ACC112 (cell line): ENCODE results near the gene GLTP.

Source experiments
- H2AFZ ChIP-seq: fragments of 200-600 bp; sonication (generic); one replicate; pipeline ENCODE4 v1.6.0; 2017; ENCODE audit warnings: antibody characterized with exemption, low read length; ENCODE audit not compliant: unreplicated experiment
- H3K27ac ChIP-seq: fragments of 200-600 bp; sonication (generic); 2 replicates; pipeline ENCODE4 v1.5.1; 2014; ENCODE audit warnings: low read depth, mild to moderate bottlenecking, antibody characterized with exemption, low read length, moderate library complexity
- H3K27me3 ChIP-seq: fragments of 200-600 bp; sonication (generic); 2 replicates; pipeline ENCODE4 v1.6.1; 2014; ENCODE audit warnings: mild to moderate bottlenecking, antibody characterized with exemption, low read length, moderate library complexity, mixed read lengths; ENCODE audit not compliant: insufficient read depth
- H3K36me3 ChIP-seq: fragments of 200-600 bp; sonication (generic); 2 replicates; pipeline ENCODE4 v1.6.1; 2016; ENCODE audit warnings: mild to moderate bottlenecking, antibody characterized with exemption, low read length, moderate library complexity, mixed read lengths; ENCODE audit not compliant: insufficient read depth
- H3K4me1 ChIP-seq: fragments of 200-600 bp; sonication (generic); one replicate; pipeline ENCODE4 v1.6.1; 2016; ENCODE audit warnings: low read length, mixed read lengths; ENCODE audit not compliant: insufficient read depth, unreplicated experiment, control insufficient read depth
- H3K4me3 ChIP-seq: fragments of 200-600 bp; sonication (generic); 2 replicates; pipeline ENCODE4 v1.5.1; 2014; ENCODE audit warnings: mild to moderate bottlenecking, low read depth, low read length
- H3K79me2 ChIP-seq: fragments of 200-600 bp; sonication (generic); one replicate; pipeline ENCODE4 v1.6.0; 2016; ENCODE audit warnings: low read length; ENCODE audit not compliant: control insufficient read depth, unreplicated experiment, insufficient read depth

GLTP gene

GRCh38 chr12:109822951-109823411, 57.4 kb downstream of the GLTP start:
- Histone ChIP-seq H3K27ac (no peak overlapping the region), H3K4me1 (no peaks in the 10 kb centered on the region), H3K4me3 (no peak overlapping the region), H2AFZ (no peak overlapping the region), H3K36me3 (no peaks in the 10 kb centered on the region), H3K79me2 (no peaks in the 10 kb centered on the region), H3K27me3 (no peaks in the 10 kb centered on the region)

DNA sequence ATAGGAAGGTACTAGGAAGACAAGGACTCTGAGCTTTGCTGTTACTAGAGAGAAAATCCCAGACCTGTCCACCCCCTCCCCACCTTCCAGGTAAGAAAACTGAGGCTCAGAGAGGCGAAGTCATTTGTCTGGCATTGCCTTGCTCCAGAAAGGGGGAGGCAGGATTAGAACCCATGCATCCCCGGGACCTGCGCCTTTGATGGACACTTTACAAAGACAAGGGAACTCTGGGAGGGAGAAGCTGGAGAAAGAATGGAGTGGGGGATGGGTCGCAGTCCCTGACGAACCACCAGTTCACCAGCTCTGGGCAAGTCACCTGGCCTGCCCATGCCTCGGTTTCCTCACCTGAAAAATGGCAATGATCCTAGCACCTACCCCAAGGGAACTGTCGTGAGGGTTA, 57.9 kb downstream of the GLTP start:
- Histone ChIP-seq H2AFZ (no peak overlapping the region), H3K27ac (no peak overlapping the region), H3K4me1 (no peaks in the 10 kb centered on the region)

DNA sequence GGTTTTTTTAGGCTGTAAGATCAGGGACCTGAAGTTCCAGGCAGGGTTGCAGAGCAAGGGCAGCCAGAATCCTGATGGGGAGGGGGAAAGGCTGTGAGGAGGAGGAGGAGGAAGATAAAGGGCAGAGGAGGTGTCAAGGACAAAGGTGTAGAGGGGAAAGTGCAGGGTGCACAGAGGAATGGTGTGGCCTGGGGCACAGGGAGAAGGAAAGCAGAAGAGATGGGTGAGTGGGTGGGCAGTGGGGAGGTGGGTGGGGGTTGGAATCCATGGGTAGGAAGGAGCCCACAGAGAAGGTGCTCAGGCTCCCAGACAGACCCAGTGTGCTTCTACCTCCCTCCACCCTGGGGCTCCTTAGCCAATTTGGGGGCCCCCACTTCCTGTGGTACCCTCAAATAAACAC, 58.4 kb downstream of the GLTP start:
- H3K4me1 ChIP-seq = no peaks in the 10 kb centered on the region
- no peaks in the 10 kb centered on the region for H3K27me3 ChIP-seq
- H3K4me3 ChIP-seq = no peak overlapping the region
- H2AFZ ChIP-seq = no peak overlapping the region
- no peaks in the 10 kb centered on the region for H3K79me2 ChIP-seq
- H3K36me3 ChIP-seq = no peaks in the 10 kb centered on the region
- no peak overlapping the region for H3K27ac ChIP-seq

More for the DNA sequence above, 57.9 kb downstream of the GLTP start:
- no peaks in the 10 kb centered on the region for H3K36me3 ChIP-seq
- no peak overlapping the region for H3K4me3 ChIP-seq
- H3K79me2 ChIP-seq = no peaks in the 10 kb centered on the region
- H3K27me3 ChIP-seq = no peaks in the 10 kb centered on the region

DNA sequence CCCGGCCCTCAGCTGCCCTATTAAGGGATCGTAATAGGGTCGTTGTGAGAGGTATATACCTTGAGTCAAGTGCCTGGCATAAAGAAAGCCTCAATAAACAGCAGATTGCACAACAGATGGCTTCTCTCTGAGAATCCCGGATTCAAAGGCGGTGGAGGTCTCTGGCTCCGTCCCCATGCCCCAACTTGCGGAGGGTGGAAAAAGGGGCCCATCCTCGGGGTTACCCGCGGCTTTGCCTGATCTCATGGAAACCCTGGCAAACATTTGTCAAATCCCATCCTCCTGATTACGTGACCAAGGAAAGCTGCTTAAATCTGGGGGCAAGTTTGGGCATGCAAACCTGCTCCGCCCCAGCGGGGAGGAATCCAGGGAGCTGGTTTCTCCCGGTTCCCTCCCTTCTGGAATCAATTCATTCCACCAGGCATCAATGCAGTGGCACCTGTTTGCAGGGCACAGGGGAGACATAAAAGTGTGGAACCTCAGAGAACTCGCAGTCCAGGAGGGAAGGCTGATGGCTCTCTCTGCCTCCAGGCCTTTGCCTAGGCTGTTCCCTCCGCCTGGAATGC, 59.4 kb downstream of the GLTP start:
- Histone ChIP-seq H3K79me2 (no peaks in the 10 kb centered on the region), H3K4me3 (no peak overlapping the region), H3K4me1 (no peaks in the 10 kb centered on the region), H3K36me3 (no peaks in the 10 kb centered on the region), H3K27me3 (no peaks in the 10 kb centered on the region), H3K27ac (no peak overlapping the region), H2AFZ (no peak overlapping the region)

DNA sequence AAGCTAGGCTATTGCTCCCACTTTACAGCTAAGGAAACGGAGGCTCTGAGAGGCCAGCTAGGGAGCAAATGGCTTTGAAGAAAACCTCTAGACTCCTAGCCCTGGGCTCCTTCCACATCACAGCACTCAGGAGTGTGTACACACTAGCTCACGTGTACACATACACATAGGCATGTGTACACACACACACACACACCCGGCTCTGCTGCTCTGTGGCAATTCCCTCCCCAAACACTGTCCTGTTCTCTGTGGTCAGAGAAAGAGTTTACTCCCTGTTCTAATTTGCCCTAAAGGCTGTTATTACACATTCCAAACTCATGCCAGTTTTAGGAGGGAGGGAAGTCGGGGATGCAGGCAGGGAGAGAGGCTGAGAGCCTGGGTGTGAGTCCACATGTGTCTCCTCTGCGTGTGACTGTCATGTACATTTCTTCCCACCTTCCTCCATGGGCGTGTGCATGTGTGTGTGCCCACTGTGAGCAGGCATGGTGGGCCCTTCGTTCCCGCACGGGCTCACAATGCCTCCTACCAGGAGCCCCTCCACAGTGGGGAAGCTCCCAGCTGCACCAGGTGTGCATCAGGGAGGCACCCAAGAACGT, 61.3 kb downstream of the GLTP start:
- no peak overlapping the region for H3K4me3 ChIP-seq
- H3K27me3 ChIP-seq = no peaks in the 10 kb centered on the region
- no peaks in the 10 kb centered on the region for H3K79me2 ChIP-seq
- no peaks in the 10 kb centered on the region for H3K4me1 ChIP-seq
- H3K36me3 ChIP-seq = no peaks in the 10 kb centered on the region
- H3K27ac ChIP-seq = no peak overlapping the region
- no peak overlapping the region for H2AFZ ChIP-seq

GRCh38 chr12:109818253-109818652, 62.1 kb downstream of the GLTP start:
- Histone ChIP-seq H3K36me3 (no peaks in the 10 kb centered on the region), H3K27me3 (no peaks in the 10 kb centered on the region), H3K4me3 (no peak overlapping the region), H3K27ac (no peak overlapping the region), H3K4me1 (no peaks in the 10 kb centered on the region), H3K79me2 (no peaks in the 10 kb centered on the region), H2AFZ (no peak overlapping the region)

GRCh38 chr12:109817627-109818231, 62.6 kb downstream of the GLTP start:
- H3K4me1 ChIP-seq = no peaks in the 10 kb centered on the region
- no peak overlapping the region for H3K4me3 ChIP-seq
- no peak overlapping the region for H2AFZ ChIP-seq
- no peak overlapping the region for H3K27ac ChIP-seq
- no peaks in the 10 kb centered on the region for H3K27me3 ChIP-seq
- H3K36me3 ChIP-seq = no peaks in the 10 kb centered on the region
- H3K79me2 ChIP-seq = no peaks in the 10 kb centered on the region

- no peaks in the 10 kb centered on the region for H3K4me1 ChIP-seq
- H3K36me3 ChIP-seq = no peaks in the 10 kb centered on the region
- no peak overlapping the region for H2AFZ ChIP-seq
- H3K27me3 ChIP-seq = no peaks in the 10 kb centered on the region
- no peak overlapping the region for H3K4me3 ChIP-seq
- H3K79me2 ChIP-seq = no peaks in the 10 kb centered on the region
- no peak overlapping the region for H3K27ac ChIP-seq
Measured at GRCh38 chr12:109816870-109817269, 63.5 kb downstream of the GLTP start.

DNA sequence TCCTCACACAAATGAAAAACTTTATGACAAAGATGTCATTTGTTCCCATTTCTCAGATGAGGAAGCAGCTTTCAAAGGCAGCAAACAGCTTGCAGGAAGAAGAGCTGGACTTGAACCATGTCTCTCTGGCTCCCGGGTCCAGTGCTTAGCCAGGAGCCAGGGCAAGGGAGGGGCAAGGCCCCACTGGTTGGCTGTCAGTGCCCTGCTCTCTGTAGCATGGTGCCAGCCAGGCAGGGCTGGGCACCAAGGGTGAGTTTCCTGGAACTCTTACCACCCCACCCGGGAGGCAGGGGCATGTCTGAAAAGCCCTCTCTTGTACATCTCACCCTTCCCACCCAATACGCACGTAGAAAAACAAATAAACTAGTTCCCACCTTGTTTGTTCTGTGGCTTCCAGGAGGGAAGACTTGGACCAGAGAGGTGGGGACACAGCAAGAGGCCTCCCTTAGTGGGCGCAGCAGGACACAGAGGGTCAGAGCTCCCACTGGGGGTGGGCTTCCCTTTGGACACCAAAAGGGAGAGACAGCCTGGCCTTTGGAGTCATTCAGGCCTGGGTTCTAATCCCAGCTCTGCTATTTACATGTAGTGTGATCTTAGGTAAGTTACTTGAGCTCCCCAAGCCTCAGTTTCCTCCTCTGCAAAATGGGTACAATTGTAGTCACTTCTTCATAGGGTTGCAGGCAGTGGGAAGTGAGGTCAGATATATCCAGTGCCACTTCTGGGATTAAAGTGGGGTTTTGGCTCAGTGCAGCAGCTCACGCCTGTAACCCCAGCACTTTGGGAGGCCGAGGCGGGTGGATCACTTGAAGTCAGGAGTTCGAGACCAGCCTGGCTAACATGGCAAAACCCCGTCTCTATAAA, 64.4 kb downstream of the GLTP start:
- no peaks in the 10 kb centered on the region for H3K4me1 ChIP-seq

GRCh38 chr12:109815225-109815624, 65.1 kb downstream of the GLTP start:
- H3K27ac ChIP-seq = no peak overlapping the region
- H3K36me3 ChIP-seq = no peaks in the 10 kb centered on the region
- H3K4me3 ChIP-seq = no peak overlapping the region
- H3K4me1 ChIP-seq = no peaks in the 10 kb centered on the region
- H2AFZ ChIP-seq = no peak overlapping the region
- no peaks in the 10 kb centered on the region for H3K27me3 ChIP-seq
- no peaks in the 10 kb centered on the region for H3K79me2 ChIP-seq

More for the DNA sequence above, 64.4 kb downstream of the GLTP start:
- Histone ChIP-seq H3K27me3 (no peaks in the 10 kb centered on the region), H3K79me2 (no peaks in the 10 kb centered on the region), H3K4me3 (no peak overlapping the region), H3K36me3 (no peaks in the 10 kb centered on the region), H3K27ac (no peak overlapping the region), H2AFZ (no peak overlapping the region)
